Smooth muscle cell (in vitro differentiated cells): ENCODE measurements around the gene CTNNA1. TPM values are rescaled to one million over a fixed set of nuclear protein-coding genes. Genes with fewer than 3 reads are reported as not detected.

Experiments used
- DNase-seq: peaks from one replicate; lab custom pipeline; 2025; ENCODE audit not compliant: unreplicated experiment; lab: John Stamatoyannopoulos, UW
- H2AFZ ChIP-seq: fragments of 200-600 bp; sonication (generic); 2 replicates; pipeline ENCODE4 v1.6.0; 2016; ENCODE audit warnings: antibody characterized with exemption, low read depth, mild to moderate bottlenecking
- H3F3A ChIP-seq: fragments of 200-600 bp; sonication (generic); 2 replicates; pipeline ENCODE4 v1.6.0; 2017; ENCODE audit warnings: antibody characterized with exemption, low read depth
- H3K27ac ChIP-seq: fragments of 200-600 bp; sonication (generic); 2 replicates; pipeline ENCODE4 v1.5.1; 2016; ENCODE audit warnings: low read depth, mild to moderate bottlenecking
- H3K27me3 ChIP-seq: fragments of 200-600 bp; sonication (generic); 2 replicates; pipeline ENCODE4 v1.6.1; 2016; ENCODE audit warnings: low read depth, mild to moderate bottlenecking
- H3K36me3 ChIP-seq: fragments of 200-600 bp; sonication (generic); 2 replicates; pipeline ENCODE4 v1.5.1; 2016; ENCODE audit warnings: low read depth
- H3K4me1 ChIP-seq: fragments of 200-600 bp; sonication (generic); 2 replicates; pipeline ENCODE4 v1.5.1; 2016; ENCODE audit warnings: low read depth
- H3K4me2 ChIP-seq: fragments of 200-600 bp; sonication (generic); 2 replicates; pipeline ENCODE4 v1.6.0; 2016; ENCODE audit warnings: mild to moderate bottlenecking
- H3K4me3 ChIP-seq: fragments of 200-600 bp; sonication (generic); 2 replicates; pipeline ENCODE4 v1.5.1; 2016; ENCODE audit warnings: mild to moderate bottlenecking
- H3K79me2 ChIP-seq: fragments of 200-600 bp; sonication (generic); 2 replicates; pipeline ENCODE4 v1.6.0; 2016; ENCODE audit warnings: low read depth, mild to moderate bottlenecking
- H3K9ac ChIP-seq: fragments of 200-600 bp; sonication (generic); 2 replicates; pipeline ENCODE4 v1.6.0; 2016; ENCODE audit warnings: low read depth
- H3K9me3 ChIP-seq: fragments of 200-600 bp; sonication (generic); replicated peaks from 2 replicates; pipeline ENCODE4 v1.5.1; 2016; ENCODE audit warnings: low read depth
- H4K20me1 ChIP-seq: fragments of 200-600 bp; sonication (generic); 2 replicates; pipeline ENCODE4 v1.6.0; 2016; ENCODE audit warnings: low read depth
- CTCF ChIP-seq: fragments of 200-600 bp; sonication (generic); IDR thresholded peaks from 2 replicates; pipeline ENCODE4 v1.5.1; 2017; ENCODE audit warnings: borderline replicate concordance, mild to moderate bottlenecking, antibody characterized with exemption; ENCODE audit not compliant: insufficient read depth, poor library complexity, severe bottlenecking
- WGBS: methylation state at CpG from one replicate; pipeline ENCODE4 v1.1.7; 2016; ENCODE audit warnings: low lambda C conversion rate; 5-methylcytosine and 5-hydroxymethylcytosine counted together
- polyA plus RNA-seq: library from polyadenylated mRNA; unstranded; fragments of >200 nt; fragmentation: Nextera tagmentation; extraction: Ambion mirVana; gene quantifications from 2 replicates; pipeline ENCODE4 v1.2.1, GENCODE V29; 2016
- total RNA-seq: library from RNA; depleted of rRNA; stranded (reverse); fragments of >200 nt; gene quantifications from 2 replicates; pipeline ENCODE4 v1.2.3, GENCODE V29; 2014

Gene CTNNA1
- total and polyA plus RNA-seq, 2 experiments from 2014 or later, result 149 to 251 TPM

- Histone ChIP-seq H3K4me3 (no peak overlapping the region), H3K4me1 (no peaks in the 10 kb centered on the region), H4K20me1 (no peaks in the 10 kb centered on the region), H3K27ac (no peak overlapping the region), H3F3A (no peaks in the 10 kb centered on the region), H3K79me2 (no peaks in the 10 kb centered on the region), H3K9me3 (no peaks in the 10 kb centered on the region), H2AFZ (no peak overlapping the region), H3K27me3 (no peaks in the 10 kb centered on the region), H3K4me2 (no peak overlapping the region), H3K9ac (no peak overlapping the region), H3K36me3 (no peaks in the 10 kb centered on the region)
- WGBS, result 69% methylated on average over 2 of the region's 2 CpGs
- no peak for DNase-seq
- TF ChIP-seq CTCF, result no peak
Observed at GRCh38 chr5:138733509-138733908, 19.7 kb upstream of the CTNNA1 start.

- H3K9ac ChIP-seq, result no peak overlapping the region
- H3K4me3 ChIP-seq, result no peak overlapping the region
- H2AFZ ChIP-seq, result no peak overlapping the region
- H3K4me2 ChIP-seq, result no peak overlapping the region
- no peaks in the 10 kb centered on the region for H3K79me2 ChIP-seq
- H4K20me1 ChIP-seq, result no peaks in the 10 kb centered on the region
- no peaks in the 10 kb centered on the region for H3K27me3 ChIP-seq
- WGBS, result 95% methylated on average over 5 of the region's 5 CpGs
- no peaks in the 10 kb centered on the region for H3K4me1 ChIP-seq
- no peak for TF ChIP-seq CTCF
- H3K9me3 ChIP-seq, result no peaks in the 10 kb centered on the region
- H3K27ac ChIP-seq, result no peak overlapping the region
- no peaks in the 10 kb centered on the region for H3K36me3 ChIP-seq
- no peak for DNase-seq
- no peaks in the 10 kb centered on the region for H3F3A ChIP-seq
Observed at GRCh38 chr5:138736293-138736692, 16.9 kb upstream of the CTNNA1 start.

- Histone ChIP-seq H3K79me2 (no peaks in the 10 kb centered on the region), H3K4me2 (no peak overlapping the region), H3F3A (no peaks in the 10 kb centered on the region), H3K9ac (no peak overlapping the region), H3K36me3 (no peaks in the 10 kb centered on the region), H3K27me3 (no peaks in the 10 kb centered on the region), H4K20me1 (no peaks in the 10 kb centered on the region), H2AFZ (no peak overlapping the region), H3K4me1 (peaks cover 5% of the 10 kb centered on the region), H3K27ac (no peak overlapping the region), H3K4me3 (no peak overlapping the region), H3K9me3 (no peaks in the 10 kb centered on the region)
- WGBS, result 98% methylated on average over 2 of the region's 2 CpGs
- no peak for DNase-seq
- no peak for TF ChIP-seq CTCF
Observed at GRCh38 chr5:138737494-138738265, 15.5 kb upstream of the CTNNA1 start.

GRCh38 chr5:138738399-138738798 is 14.8 kb upstream of the CTNNA1 start:
- H3K9ac ChIP-seq, result no peak overlapping the region
- DNase-seq, result no peak
- H3K79me2 ChIP-seq, result no peaks in the 10 kb centered on the region
- no peaks in the 10 kb centered on the region for H3F3A ChIP-seq
- peaks cover 9% of the 10 kb centered on the region for H3K4me1 ChIP-seq
- H2AFZ ChIP-seq, result no peak overlapping the region
- no peak for TF ChIP-seq CTCF
- no peak overlapping the region for H3K27ac ChIP-seq
- no peaks in the 10 kb centered on the region for H4K20me1 ChIP-seq
- H3K36me3 ChIP-seq, result no peaks in the 10 kb centered on the region
- H3K27me3 ChIP-seq, result no peaks in the 10 kb centered on the region
- no peak overlapping the region for H3K4me3 ChIP-seq
- whole genome bisulfite sequencing, result 89% methylated on average over 4 of the region's 4 CpGs
- no peak overlapping the region for H3K4me2 ChIP-seq
- H3K9me3 ChIP-seq, result no peaks in the 10 kb centered on the region
